SK-N-SH (cell line): ENCODE measurements around the gene KRTAP19-2. TPM values are rescaled to one million over a fixed set of nuclear protein-coding genes. Genes with fewer than 3 reads are reported as not detected.

Experiments used
- CTCF ChIA-PET: fragments of 300-600, 350-600 bp; formaldehyde crosslinking; extraction: SDS; loops from one replicate; lab custom pipeline; 2021; lab: Yijun Ruan, JAX
- POLR2A ChIA-PET: fragments of 350-600 bp; sonication (Branson Sonifier 250); formaldehyde crosslinking; extraction: SDS; loops from one replicate; lab custom pipeline; 2020; ENCODE audit warnings: antibody characterized with exemption, inconsistent platforms; lab: Yijun Ruan, JAX
- DNase-seq: peaks from one replicate; pipeline ENCODE4 v3.0.0; 2012
- H2AFZ ChIP-seq: fragments of 200-600 bp; sonication (generic); 2 replicates; pipeline ENCODE4 v1.8.1; 2016; ENCODE audit warnings: antibody characterized with exemption, mild to moderate bottlenecking, low read depth
- H3F3A ChIP-seq: fragments of 200-600 bp; sonication (generic); replicated peaks from 2 replicates; pipeline ENCODE3; 2016; ENCODE audit warnings: antibody characterized with exemption, mild to moderate bottlenecking; ENCODE audit not compliant: insufficient read depth
- H3K27ac ChIP-seq, 2 experiments: fragments of 200-500 bp in 1 of 2; fragments of 200-600 bp in 1 of 2; sonication (Bioruptor generic) in 1 of 2; sonication (generic), shearing (Covaris generic) in 1 of 2; 2 replicates each; pipeline versions ENCODE4 v1.5.1 to v1.6.1; 2014 to 2016; ENCODE audit warnings: low read depth in 2 of 2, inconsistent platforms in 1 of 2, low read length in 1 of 2, mild to moderate bottlenecking in 1 of 2, mixed read lengths in 1 of 2
- H3K27me3 ChIP-seq: fragments of 200-600 bp; sonication (generic), shearing (Covaris generic); 2 replicates; pipeline ENCODE4 v1.6.1; 2016; ENCODE audit warnings: mixed run types; ENCODE audit not compliant: insufficient read depth
- H3K36me3 ChIP-seq, 2 experiments: fragments of 200-500 bp in 1 of 2; fragments of 200-600 bp in 1 of 2; sonication (Bioruptor generic) in 1 of 2; sonication (generic) in 1 of 2; replicated peaks in 1 of 2; 2 replicates each; pipeline versions ENCODE3 to v1.5.1; 2014 to 2016; ENCODE audit warnings: low read length in 1 of 2, mild to moderate bottlenecking in 1 of 2; ENCODE audit not compliant: insufficient read depth in 2 of 2, control insufficient read depth in 1 of 2
- H3K4me1 ChIP-seq, 2 experiments: fragments of 200-500 bp in 1 of 2; fragments of 200-600 bp in 1 of 2; sonication (Bioruptor generic) in 1 of 2; sonication (generic), shearing (Covaris generic) in 1 of 2; 2 replicates each; pipeline versions ENCODE4 v1.5.1 to v1.6.1; 2014 to 2016; ENCODE audit warnings: low read depth in 1 of 2, low read length in 1 of 2, mixed run types in 1 of 2; ENCODE audit not compliant: insufficient read depth in 2 of 2, control insufficient read depth in 1 of 2
- H3K4me2 ChIP-seq: fragments of 200-600 bp; sonication (generic), shearing (Covaris generic); 2 replicates; pipeline ENCODE4 v1.6.1; 2017; ENCODE audit warnings: mixed run types
- H3K4me3 ChIP-seq, 2 experiments: fragments of 200-500 bp in 1 of 2; fragments of 200-600 bp in 1 of 2; sonication (Bioruptor generic) in 1 of 2; sonication (generic), shearing (Covaris generic) in 1 of 2; 2 replicates each; pipeline versions ENCODE4 v1.5.1 to v1.8.1; 2014 to 2016; ENCODE audit warnings: low read depth in 2 of 2, inconsistent platforms in 1 of 2, low read length in 1 of 2, mild to moderate bottlenecking in 1 of 2, mixed read lengths in 1 of 2, moderate library complexity in 1 of 2
- H3K79me2 ChIP-seq: fragments of 200-600 bp; sonication (generic); 2 replicates; pipeline ENCODE4 v1.8.1; 2017; ENCODE audit warnings: mild to moderate bottlenecking; ENCODE audit not compliant: insufficient read depth
- H3K9ac ChIP-seq: fragments of 200-600 bp; sonication (generic); 2 replicates; pipeline ENCODE4 v1.6.1; 2017; ENCODE audit warnings: mixed run types
- H3K9me2 ChIP-seq: fragments of 200-600 bp; sonication (generic); 2 replicates; pipeline ENCODE4 v1.6.1; 2017; ENCODE audit warnings: mixed run types
- H3K9me3 ChIP-seq: fragments of 200-600 bp; sonication (generic); 2 replicates; pipeline ENCODE4 v1.6.1; 2017; ENCODE audit warnings: mixed run types, mild to moderate bottlenecking, moderate library complexity
- H4K20me1 ChIP-seq: fragments of 200-600 bp; sonication (generic); 2 replicates; pipeline ENCODE4 v1.6.1; 2017; ENCODE audit warnings: mild to moderate bottlenecking, mixed run types; ENCODE audit not compliant: insufficient read depth
- CHD2 ChIP-seq: fragments of 150-350 bp; IDR thresholded peaks from 2 replicates; pipeline ENCODE4 v1.6.1; 2018; ENCODE audit warnings: low read length; ENCODE audit not compliant: partially characterized antibody
- ELF1 ChIP-seq: IDR thresholded peaks from 2 replicates; pipeline ENCODE4 v1.4.0; 2012
- FOSL2 ChIP-seq: IDR thresholded peaks from 2 replicates; pipeline ENCODE4 v1.4.0; 2012; ENCODE audit warnings: low read depth, mild to moderate bottlenecking, moderate library complexity, borderline replicate concordance
- GABPA ChIP-seq: IDR thresholded peaks from 2 replicates; pipeline ENCODE4 v1.4.0; 2012; ENCODE audit warnings: low read depth, mild to moderate bottlenecking
- IRF3 ChIP-seq: fragments of 150-350 bp; IDR thresholded peaks from 2 replicates; pipeline ENCODE4 v1.6.1; 2016; ENCODE audit warnings: mild to moderate bottlenecking, low read depth, low read length
- JUND ChIP-seq: IDR thresholded peaks from 2 replicates; pipeline ENCODE4 v1.4.0; 2012
- MAX ChIP-seq: IDR thresholded peaks from 2 replicates; pipeline ENCODE4 v1.4.0; 2012; ENCODE audit warnings: low read depth
- NRF1 ChIP-seq: IDR thresholded peaks from 2 replicates; pipeline ENCODE4 v1.6.1; 2012; ENCODE audit warnings: low read depth, mild to moderate bottlenecking, low read length
- RCOR1 ChIP-seq: fragments of 150-350 bp; IDR thresholded peaks from 2 replicates; pipeline ENCODE4 v1.6.1; 2017; ENCODE audit warnings: antibody characterized with exemption, low read length
- RXRA ChIP-seq: IDR thresholded peaks from 2 replicates; pipeline ENCODE4 v1.4.0; 2012; ENCODE audit warnings: low read depth, mild to moderate bottlenecking, borderline replicate concordance
- SIN3A ChIP-seq: IDR thresholded peaks from 2 replicates; pipeline ENCODE4 v1.6.1; 2012; ENCODE audit warnings: low read depth, mild to moderate bottlenecking, low read length, moderate library complexity, borderline replicate concordance
- YY1 ChIP-seq: IDR thresholded peaks from 2 replicates; pipeline ENCODE4 v1.4.0; 2012; ENCODE audit warnings: low read depth, mild to moderate bottlenecking
- WGBS: methylation state at CpG from one replicate; pipeline ENCODE4 v1.1.6; 2017; ENCODE audit warnings: low lambda C conversion rate; 5-methylcytosine and 5-hydroxymethylcytosine counted together
- polyA plus RNA-seq, 3 experiments: library from polyadenylated mRNA; depleted of rRNA; stranded (reverse); fragments of >200 nt; gene quantifications; 2 replicates each; pipeline ENCODE4 v1.2.3, GENCODE V29; 2012
- TF ChIP-seq, protein P1 (sequence below): IDR thresholded peaks from 2 replicates; pipeline ENCODE4 v1.4.0; 2012; ENCODE audit warnings: low read depth, borderline replicate concordance
- TF ChIP-seq, protein P2 (sequence below): IDR thresholded peaks from 2 replicates; pipeline ENCODE4; 2012
- TF ChIP-seq, protein P3 (sequence below): fragments of 150-350 bp; IDR thresholded peaks from 2 replicates; pipeline ENCODE4 v1.6.1; 2017; ENCODE audit warnings: antibody characterized with exemption, low read length, low read depth, borderline replicate concordance
- TF ChIP-seq, protein P4 (sequence below): IDR thresholded peaks from 2 replicates; pipeline ENCODE4 v1.4.0; 2012; ENCODE audit warnings: low read depth, borderline replicate concordance

The KRTAP19-2 gene, protein sequence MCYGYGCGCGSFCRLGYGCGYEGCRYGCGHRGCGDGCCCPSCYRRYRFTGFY
- not detected in 2 replicates for polyA plus RNA-seq (2012; rRNA removed)
- polyA plus RNA-seq (2012; cell fraction: cytosol; rRNA removed): not detected in 2 replicates
- not detected in 2 replicates for polyA plus RNA-seq (2012; cell fraction: nucleus; rRNA removed)

DNA sequence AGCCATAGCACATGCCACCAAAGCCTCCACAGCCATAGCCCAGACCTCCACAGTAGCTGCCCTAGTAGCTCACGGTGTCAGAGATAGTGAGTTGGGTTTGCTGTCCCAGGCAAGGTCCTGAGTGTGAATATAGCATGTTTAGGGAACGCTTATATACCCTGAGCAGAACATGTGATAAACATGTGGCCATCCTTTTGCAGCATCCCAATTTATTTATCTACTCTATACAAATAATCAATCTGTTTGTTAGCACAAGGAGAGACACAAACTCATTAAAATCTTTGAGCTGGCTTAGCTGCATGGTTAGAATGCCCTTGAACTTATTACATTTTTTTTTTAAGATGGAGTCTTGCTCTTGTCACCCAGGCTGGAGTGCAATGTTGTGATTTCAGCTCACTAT, at the start of gene KRTAP19-2:
Gene KRTAP19-2, minus strand, starts transcription at position 101 of the 400 bp plus-strand sequence. Its CDS starts 88 bp downstream, at position 13.
- CTCF ChIA-PET: no interaction called here
- POLR2A ChIA-PET: no interaction called here
- no peak for TF ChIP-seq MAX
- TF ChIP-seq JUND: no peak
- TF ChIP-seq, protein P1, sequence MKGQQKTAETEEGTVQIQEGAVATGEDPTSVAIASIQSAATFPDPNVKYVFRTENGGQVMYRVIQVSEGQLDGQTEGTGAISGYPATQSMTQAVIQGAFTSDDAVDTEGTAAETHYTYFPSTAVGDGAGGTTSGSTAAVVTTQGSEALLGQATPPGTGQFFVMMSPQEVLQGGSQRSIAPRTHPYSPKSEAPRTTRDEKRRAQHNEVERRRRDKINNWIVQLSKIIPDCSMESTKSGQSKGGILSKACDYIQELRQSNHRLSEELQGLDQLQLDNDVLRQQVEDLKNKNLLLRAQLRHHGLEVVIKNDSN: no peak
- TF ChIP-seq IRF3: no peak
- TF ChIP-seq, protein P2, sequence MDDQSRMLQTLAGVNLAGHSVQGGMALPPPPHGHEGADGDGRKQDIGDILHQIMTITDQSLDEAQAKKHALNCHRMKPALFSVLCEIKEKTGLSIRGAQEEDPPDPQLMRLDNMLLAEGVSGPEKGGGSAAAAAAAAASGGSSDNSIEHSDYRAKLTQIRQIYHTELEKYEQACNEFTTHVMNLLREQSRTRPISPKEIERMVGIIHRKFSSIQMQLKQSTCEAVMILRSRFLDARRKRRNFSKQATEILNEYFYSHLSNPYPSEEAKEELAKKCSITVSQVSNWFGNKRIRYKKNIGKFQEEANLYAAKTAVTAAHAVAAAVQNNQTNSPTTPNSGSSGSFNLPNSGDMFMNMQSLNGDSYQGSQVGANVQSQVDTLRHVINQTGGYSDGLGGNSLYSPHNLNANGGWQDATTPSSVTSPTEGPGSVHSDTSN: no peak
- no peak for TF ChIP-seq FOSL2
- TF ChIP-seq CHD2: no peak
- TF ChIP-seq NRF1: no peak
- DNase-seq: no peak
- no peak within 1 kb of the TSS for H3K4me3 ChIP-seq
- no peaks in the 10 kb centered on the region for H4K20me1 ChIP-seq
- no peak within 1 kb of the TSS for H2AFZ ChIP-seq
- H3K9ac ChIP-seq: no peak within 1 kb of the TSS
- H3K79me2 ChIP-seq: no peaks in the 10 kb centered on the region
- no peaks in the 10 kb centered on the region for H3K9me2 ChIP-seq
- no peaks in the 10 kb centered on the region for H3F3A ChIP-seq
- H3K4me2 ChIP-seq: no peak within 1 kb of the TSS
- 0% methylated on average over 2 of the region's 2 CpGs for WGBS
- H3K4me1 ChIP-seq: no peaks in the 10 kb centered on the region
- no peaks in the 10 kb centered on the region; the same call in 1 of the 2 replicates for H3K9me3 ChIP-seq
- no peak within 1 kb of the TSS for H3K27ac ChIP-seq
- no peaks in the 10 kb centered on the region for H3K36me3 ChIP-seq
- 0 out of 2 replicates have a peak, but pooled peaks cover 8% of the 10 kb centered on the region for H3K27me3 ChIP-seq

- CTCF ChIA-PET: no interaction called here
- no peak for TF ChIP-seq RCOR1
- TF ChIP-seq GABPA: no peak
- TF ChIP-seq, protein P3, sequence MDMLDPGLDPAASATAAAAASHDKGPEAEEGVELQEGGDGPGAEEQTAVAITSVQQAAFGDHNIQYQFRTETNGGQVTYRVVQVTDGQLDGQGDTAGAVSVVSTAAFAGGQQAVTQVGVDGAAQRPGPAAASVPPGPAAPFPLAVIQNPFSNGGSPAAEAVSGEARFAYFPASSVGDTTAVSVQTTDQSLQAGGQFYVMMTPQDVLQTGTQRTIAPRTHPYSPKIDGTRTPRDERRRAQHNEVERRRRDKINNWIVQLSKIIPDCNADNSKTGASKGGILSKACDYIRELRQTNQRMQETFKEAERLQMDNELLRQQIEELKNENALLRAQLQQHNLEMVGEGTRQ: no peak
- TF ChIP-seq, protein P2: no peak
- no peak for TF ChIP-seq SIN3A
- no peak for TF ChIP-seq ELF1
- TF ChIP-seq YY1: no peak
- TF ChIP-seq, protein P4, sequence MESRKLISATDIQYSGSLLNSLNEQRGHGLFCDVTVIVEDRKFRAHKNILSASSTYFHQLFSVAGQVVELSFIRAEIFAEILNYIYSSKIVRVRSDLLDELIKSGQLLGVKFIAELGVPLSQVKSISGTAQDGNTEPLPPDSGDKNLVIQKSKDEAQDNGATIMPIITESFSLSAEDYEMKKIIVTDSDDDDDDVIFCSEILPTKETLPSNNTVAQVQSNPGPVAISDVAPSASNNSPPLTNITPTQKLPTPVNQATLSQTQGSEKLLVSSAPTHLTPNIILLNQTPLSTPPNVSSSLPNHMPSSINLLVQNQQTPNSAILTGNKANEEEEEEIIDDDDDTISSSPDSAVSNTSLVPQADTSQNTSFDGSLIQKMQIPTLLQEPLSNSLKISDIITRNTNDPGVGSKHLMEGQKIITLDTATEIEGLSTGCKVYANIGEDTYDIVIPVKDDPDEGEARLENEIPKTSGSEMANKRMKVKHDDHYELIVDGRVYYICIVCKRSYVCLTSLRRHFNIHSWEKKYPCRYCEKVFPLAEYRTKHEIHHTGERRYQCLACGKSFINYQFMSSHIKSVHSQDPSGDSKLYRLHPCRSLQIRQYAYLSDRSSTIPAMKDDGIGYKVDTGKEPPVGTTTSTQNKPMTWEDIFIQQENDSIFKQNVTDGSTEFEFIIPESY: no peak
- TF ChIP-seq RXRA: no peak
- TF ChIP-seq MAX: no peak
- TF ChIP-seq JUND: no peak
Measured at GRCh38 chr21:30518876-30519275, 31.6 kb upstream of the KRTAP19-2 start.

More at GRCh38 chr21:30518876-30519275, 31.6 kb upstream of the KRTAP19-2 start:
- Histone ChIP-seq H3K4me1 (no peaks in the 10 kb centered on the region), H3K36me3 (no peaks in the 10 kb centered on the region), H2AFZ (no peak overlapping the region), H3K9me2 (no peaks in the 10 kb centered on the region), H3K4me2 (no peak overlapping the region), H3K9ac (no peak overlapping the region), H3K4me3 (no peak overlapping the region), H3F3A (no peaks in the 10 kb centered on the region), H3K27me3 (no peaks in the 10 kb centered on the region), H4K20me1 (no peaks in the 10 kb centered on the region), H3K9me3 (no peaks in the 10 kb centered on the region), H3K27ac (no peak overlapping the region), H3K79me2 (no peaks in the 10 kb centered on the region)
- POLR2A ChIA-PET: no interaction called here
- WGBS: 0% methylated on average over 1 of the region's 1 CpG
- no peak for DNase-seq
